Choroid plexus epithelial cell (primary cell): Measurements from ENCODE around the gene TPGS1.
A peak's percentile ranks its signal among the peaks of the same experiment; 100 is the strongest.

ENCODE experiments used
- DNase-seq: peaks from one replicate; pipeline ENCODE4 v3.0.0-alpha.2; 2010; ENCODE audit warnings: low read depth
- H3K4me3 ChIP-seq: 2 replicates; pipeline ENCODE4 v1.5.1; 2011; ENCODE audit warnings: low read depth, mild to moderate bottlenecking, control low read depth, low read length, moderate library complexity
- TF ChIP-seq, protein P1 (sequence below): conservative IDR thresholded peaks from 2 replicates; pipeline ENCODE4 v1.5.1; 2011; ENCODE audit warnings: low read depth, mild to moderate bottlenecking, control low read depth, inconsistent platforms, low read length, moderate library complexity

TPGS1 gene

DNA sequence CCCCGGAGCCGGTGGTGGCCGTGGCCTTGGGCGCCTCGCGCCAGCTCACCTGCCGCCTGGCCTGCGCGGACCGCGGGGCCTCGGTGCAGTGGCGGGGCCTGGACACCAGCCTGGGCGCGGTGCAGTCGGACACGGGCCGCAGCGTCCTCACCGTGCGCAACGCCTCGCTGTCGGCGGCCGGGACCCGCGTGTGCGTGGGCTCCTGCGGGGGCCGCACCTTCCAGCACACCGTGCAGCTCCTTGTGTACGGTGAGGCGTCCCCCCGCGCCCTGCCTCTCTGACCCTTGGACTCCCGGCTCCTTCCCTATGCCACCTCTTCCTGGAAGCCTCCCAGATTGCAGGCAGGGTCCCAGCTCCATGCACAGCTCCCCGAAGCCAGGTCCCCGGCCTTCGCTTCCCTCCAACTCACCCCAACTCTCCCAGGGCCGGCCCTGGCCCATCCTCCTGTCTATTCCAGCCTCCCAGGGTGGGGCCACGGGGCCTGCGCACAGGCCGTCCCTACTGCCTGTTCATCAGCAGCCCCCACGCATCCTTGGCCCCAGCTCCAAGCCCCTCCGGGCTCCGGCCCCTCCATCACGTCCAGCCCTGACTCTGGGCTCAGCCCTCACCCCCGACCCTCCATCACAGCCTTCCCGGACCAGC, 9.3 kb upstream of the TPGS1 start:
- TF ChIP-seq, protein P1, sequence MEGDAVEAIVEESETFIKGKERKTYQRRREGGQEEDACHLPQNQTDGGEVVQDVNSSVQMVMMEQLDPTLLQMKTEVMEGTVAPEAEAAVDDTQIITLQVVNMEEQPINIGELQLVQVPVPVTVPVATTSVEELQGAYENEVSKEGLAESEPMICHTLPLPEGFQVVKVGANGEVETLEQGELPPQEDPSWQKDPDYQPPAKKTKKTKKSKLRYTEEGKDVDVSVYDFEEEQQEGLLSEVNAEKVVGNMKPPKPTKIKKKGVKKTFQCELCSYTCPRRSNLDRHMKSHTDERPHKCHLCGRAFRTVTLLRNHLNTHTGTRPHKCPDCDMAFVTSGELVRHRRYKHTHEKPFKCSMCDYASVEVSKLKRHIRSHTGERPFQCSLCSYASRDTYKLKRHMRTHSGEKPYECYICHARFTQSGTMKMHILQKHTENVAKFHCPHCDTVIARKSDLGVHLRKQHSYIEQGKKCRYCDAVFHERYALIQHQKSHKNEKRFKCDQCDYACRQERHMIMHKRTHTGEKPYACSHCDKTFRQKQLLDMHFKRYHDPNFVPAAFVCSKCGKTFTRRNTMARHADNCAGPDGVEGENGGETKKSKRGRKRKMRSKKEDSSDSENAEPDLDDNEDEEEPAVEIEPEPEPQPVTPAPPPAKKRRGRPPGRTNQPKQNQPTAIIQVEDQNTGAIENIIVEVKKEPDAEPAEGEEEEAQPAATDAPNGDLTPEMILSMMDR = no peak
- H3K4me3 ChIP-seq = no peak overlapping the region
- DNase-seq = no peak

DNA sequence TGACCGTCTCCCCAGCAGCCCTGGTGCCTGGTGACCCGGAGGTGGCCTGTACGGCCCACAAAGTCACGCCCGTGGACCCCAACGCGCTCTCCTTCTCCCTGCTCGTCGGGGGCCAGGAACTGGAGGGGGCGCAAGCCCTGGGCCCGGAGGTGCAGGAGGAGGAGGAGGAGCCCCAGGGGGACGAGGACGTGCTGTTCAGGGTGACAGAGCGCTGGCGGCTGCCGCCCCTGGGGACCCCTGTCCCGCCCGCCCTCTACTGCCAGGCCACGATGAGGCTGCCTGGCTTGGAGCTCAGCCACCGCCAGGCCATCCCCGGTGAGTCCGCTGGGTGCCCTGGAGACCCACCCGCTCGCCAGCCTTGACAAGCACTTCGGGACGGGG, 8.8 kb upstream of the TPGS1 start:
- H3K4me3 ChIP-seq = no peak overlapping the region
- TF ChIP-seq, protein P1 = no peak
- DNase-seq = no peak

DNA sequence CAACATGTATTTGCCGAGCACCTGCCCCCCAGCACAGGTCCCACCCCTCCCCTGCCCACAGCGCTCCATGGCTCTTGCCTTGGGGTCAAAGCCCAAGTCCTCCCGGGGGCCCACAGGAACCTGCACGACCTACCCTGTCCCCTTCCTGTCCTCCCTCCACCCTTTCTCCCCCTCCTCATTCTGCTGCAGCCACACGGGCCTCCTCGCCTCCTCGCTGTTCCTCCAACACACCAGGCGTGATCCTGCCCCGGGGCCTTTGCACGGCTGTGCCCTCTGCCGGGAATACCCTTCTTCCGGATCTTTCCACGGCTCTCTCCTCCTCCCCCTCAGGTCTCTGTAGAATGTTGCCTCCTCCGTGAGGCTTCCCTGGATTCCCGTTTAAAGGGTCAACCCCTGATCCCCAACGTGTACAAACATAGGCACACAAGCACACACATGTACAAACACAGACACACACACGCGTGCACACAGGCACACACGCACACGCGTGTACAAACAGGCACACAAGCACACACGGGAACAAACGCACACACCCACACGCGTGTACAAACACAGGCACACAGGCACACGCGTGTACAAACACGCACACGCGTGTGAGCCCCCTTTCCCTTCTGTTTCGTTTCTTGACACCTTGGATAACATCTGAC, 8.2 kb upstream of the TPGS1 start:
- no peak overlapping the region for H3K4me3 ChIP-seq
- DNase-seq = no peak
- TF ChIP-seq, protein P1 = no peak

DNA sequence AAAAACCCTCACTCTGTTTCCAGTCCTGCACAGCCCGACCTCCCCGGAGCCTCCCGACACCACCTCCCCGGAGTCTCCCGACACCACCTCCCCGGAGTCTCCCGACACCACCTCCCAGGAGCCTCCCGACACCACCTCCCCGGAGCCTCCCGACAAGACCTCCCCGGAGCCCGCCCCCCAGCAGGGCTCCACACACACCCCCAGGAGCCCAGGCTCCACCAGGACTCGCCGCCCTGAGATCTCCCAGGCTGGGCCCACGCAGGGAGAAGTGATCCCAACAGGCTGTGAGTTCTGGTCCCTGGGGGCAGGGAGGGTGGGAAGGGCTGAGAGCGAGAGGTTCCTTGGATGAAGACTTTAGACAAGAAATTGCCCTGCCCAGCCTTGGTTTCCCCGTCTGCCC, 5.7 kb upstream of the TPGS1 start:
- DNase-seq = no peak
- H3K4me3 ChIP-seq = no peak overlapping the region
- TF ChIP-seq, protein P1 = no peak

DNA sequence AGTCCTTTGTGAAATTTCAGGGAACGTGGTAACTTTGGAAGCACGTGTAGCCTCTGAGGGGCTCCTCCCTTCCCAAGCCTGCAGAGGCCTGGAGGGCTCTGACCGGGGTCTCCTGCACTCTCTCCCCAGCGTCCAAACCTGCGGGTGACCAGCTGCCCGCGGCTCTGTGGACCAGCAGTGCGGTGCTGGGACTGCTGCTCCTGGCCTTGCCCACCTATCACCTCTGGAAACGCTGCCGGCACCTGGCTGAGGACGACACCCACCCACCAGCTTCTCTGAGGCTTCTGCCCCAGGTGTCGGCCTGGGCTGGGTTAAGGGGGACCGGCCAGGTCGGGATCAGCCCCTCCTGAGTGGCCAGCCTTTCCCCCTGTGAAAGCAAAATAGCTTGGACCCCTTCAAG, 2.7 kb upstream of the TPGS1 start:
- DNase-seq = no peak
- TF ChIP-seq, protein P1 = no peak
- H3K4me3 ChIP-seq = no peak overlapping the region

DNA sequence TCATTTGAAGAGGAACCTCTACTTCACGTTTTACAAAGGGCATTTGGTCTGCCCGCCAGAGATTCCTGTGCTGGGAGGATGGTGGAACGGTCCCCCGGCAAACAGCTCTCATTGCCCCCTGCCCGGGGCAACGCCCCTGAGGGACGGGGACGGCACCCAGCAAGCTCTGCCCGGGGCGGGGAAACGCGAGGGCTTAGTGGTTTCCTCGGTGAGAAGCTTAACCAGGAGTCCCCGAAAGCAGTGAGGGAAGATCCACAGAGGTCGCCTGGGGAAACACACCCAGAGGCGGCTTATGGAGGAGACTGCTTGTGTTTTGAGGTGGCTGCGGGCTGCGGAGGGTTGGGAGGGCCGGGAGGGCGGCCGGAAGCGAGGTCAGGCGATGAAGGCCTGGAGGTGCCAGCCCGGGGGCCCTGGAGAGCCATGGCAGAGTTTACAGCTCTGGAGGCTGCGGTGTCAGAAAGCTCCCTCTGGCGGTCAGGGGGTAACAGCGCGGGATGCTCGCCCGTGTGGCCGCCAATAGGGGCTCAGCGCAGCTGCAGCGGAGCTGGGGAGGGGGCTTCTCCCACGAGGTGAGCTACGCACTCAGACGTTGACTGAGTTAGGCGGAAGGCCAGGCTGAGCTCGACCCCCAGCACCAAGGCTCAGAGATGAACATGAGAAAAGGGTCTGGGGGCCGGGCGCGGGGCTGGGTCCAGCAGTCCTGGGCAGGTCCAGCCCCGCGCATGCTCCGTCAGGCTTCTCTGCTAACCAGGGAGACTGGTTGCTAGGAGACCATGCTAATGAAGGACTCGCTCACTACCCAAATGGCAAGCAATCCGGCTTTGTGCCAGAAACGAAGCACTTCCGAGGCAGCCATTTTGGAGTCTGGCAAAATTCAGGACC, 652 bp upstream of the TPGS1 start:
- H3K4me3 ChIP-seq = peak overlapping the region; percentile 95

More for the DNA sequence above, 652 bp upstream of the TPGS1 start:
- TF ChIP-seq, protein P1 = peak; percentile 93
- DNase-seq = peak; percentile 100
